NCI-H2196 treated with DMSO at 0.1 percent for 48 hours (cell line): ENCODE data around the gene TULP1.

Experiments
- DNase-seq: peaks from one replicate; lab custom pipeline; 2025; ENCODE audit not compliant: unreplicated experiment; lab: John Stamatoyannopoulos, UW

TULP1 gene

DNA sequence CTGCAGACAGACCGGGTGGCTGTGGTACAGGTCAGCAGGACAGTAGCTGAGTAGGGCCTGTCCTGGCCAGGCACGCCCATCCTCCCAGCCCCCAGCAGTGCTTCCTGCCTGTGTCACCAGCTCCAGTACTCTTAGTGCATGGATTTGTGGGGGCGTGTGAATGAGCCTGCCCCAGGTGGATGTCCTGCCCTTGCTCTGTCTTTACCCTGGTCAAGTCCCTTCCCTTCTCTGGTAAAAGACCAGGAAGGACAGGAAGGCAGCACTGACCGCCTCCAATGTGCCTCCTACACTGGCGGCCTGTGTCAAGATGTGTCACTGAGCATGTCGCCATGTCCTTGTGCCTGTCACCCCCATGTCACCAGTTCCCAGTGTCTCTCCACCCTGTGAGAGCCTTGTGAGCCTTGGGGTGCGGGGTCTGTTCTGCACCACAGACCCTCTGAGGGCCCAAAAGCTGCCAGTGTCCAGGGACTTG, 27.7 kb downstream of the TULP1 start:
- DNase-seq = no peak

DNA sequence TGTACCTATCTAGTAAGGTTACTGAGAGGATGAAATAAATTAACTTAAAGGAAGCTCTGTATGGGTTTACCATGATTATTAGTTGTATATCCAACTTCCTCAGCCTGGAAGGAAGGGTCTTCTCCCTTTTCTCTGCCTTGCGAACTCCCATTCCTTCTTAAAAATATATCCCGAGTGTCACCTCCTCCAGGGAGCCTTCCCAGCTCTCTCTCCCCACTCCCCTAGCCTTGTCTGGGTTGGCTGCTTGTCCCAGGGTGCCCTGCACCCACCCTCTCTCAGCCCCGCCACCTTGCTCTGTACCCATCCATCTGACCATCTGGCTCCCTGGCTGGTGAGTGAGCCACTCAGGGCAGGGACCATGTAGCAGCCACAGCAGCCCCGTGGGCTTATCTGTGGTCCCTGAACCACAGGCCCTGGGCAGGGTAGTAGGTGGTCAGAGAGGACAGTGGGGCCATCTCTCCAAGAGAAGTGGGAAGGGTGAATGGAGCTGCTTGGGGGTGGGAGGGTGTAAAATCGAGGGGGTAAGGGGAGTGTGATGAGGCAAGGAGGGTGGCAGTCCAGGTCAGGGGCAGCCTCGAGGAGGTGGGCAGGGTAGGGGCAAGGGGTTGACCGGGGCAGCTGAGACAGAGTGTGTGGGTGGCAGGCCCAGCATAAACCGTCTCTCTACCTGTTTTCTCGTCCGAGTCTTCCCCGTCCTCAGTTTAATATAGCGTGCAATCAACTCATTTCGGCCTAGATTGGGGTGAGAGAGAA, 28.6 kb downstream of the TULP1 start:
- no peak for DNase-seq

DNA sequence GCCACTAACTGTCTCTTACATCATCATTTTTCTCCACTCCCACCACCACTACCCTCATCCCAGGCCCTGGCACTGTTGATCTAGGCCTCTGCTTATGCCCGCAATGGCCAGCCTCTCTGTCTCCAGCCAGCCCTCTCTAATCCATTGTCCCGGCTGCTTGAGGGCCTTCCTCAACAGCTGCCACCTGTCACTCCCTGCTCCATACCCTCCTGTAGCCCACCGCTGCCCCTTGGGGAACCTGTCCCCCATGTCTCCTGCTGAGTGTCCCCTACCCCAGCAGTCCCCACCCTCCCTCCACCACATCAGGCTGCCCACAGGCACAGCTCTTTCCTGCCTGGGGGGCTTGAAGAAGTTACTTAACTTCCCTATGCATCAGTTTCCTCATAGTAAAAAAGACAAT, 29.2 kb downstream of the TULP1 start:
- DNase-seq = no peak

DNA sequence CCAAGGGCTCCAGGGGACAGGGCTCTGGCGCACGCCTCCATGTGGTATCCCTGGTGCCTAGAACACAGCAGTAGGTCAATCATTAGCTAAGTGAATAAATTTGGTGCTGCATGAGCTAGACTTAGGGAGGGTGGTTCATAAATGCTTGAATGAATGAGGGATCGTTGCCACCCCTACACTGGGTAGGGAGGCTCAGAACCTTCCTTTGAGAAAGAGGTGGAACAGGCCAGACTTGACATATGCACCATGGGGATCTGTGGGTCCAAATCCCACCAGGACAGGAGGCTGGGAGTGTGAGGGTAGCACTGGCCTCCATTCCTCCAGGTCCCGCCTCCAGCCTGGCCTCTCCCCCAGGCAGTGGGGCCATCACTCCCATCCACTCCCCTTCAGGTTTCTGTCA, 29.6 kb downstream of the TULP1 start:
- no peak for DNase-seq

- no peak for DNase-seq
These were observed 31.5 kb downstream of the TULP1 start for GRCh38 chr6:35481226-35481625.

DNA sequence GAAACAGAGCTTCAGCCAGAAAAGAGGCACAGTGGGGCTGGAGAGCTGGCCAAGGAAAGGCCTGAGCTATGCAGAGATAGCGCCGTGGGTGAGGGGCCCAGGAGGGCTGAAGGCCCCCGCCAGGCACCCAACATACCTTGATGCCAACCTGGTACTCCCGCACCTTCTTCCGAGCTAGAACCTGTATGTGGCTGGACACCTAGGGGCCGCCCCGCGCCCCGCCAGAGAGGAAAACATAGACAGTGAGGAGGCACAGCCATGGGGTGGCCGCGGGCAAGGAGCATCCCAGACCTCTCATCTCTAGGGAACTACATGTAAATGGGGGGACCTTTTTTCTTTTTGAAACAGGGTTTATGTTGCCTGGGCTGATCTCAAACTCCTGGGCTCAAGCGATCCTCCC, 32.5 kb downstream of the TULP1 start:
- DNase-seq = no peak

- no peak for DNase-seq
These were observed 34.4 kb downstream of the TULP1 start for GRCh38 chr6:35478259-35478658.

DNA sequence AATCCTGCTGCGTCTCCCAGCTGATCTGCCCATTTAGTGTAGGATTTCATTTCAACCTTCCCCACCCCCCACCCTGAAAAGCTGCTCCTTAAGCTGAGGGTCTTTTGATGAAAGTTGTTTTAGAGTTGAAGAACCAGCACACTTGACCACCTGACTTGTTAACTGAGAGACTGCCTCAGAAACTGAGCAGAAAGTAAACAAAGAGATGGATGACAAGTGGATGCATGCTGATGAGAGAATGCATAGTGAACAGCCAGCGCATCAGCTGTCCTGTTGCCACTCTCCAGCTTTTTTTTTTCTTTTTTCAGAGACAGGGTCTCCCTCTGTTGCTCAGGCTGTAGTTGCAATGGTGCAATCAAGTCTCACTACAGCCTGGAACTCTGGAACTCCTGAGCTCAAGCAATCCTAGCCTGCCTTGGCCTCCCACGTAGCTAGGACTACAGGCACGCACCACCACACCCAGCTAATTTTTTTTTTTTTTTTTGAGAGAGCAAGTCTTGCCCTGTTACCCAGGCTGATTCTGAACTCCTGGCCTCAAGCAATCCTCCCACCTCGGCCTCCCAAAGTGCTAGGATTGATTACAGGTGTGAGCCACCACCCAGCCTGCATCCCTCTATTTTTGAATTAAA, 35.0 kb downstream of the TULP1 start:
- no peak for DNase-seq

DNA sequence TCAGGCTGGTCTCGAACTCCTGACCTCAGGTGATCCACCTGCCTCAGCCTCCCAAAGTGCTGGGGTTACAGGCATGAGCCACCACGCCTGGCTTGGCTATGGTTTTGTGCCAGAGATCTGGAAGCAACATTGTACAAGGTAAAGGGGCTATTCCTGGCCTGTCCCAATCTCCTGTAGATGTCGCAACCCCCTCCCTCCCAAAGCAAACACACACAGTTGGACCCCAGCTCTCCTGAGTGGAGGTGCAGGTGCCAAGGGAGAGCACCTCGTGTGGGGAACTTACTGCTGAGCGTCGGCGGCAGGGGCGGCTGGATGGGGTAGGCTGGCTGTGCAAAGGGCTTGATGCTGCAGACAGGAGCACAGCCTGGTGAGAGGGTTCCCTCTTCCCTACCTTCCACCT, 35.7 kb downstream of the TULP1 start:
- DNase-seq = no peak

- DNase-seq = no peak
These were observed 36.7 kb downstream of the TULP1 start for GRCh38 chr6:35476004-35476403.

GRCh38 chr6:35475573-35475972, 37.1 kb downstream of the TULP1 start:
- no peak for DNase-seq

DNA sequence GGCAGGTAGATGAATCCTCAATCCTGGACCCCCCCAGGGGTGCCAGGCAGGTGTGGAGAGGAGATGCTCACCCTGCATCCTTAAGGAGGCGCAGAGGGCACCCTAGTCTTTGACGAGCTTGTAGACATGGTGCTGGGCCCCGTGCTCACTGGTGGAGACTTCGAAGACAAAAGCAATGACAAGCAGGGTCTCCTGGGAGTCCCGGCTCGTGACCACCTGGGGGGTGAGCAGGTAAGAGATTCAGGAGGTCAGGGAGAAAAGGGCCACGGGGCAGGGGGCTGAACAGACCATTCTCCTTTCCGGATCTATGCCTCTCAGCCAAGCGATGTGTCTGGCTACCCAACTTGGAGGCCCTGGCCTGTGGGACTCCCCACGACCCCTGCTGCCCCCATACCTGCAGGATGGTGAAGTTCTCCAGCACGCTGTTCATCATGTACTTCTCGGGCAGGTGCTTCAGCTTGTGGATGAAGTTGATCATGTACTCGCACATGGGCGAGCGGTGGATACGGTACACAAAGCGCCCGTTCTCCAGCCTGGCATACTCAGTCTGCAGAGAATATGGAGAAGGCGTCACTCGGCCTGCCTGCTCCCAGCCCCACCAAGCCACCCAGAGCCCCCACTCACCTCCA, 37.6 kb downstream of the TULP1 start:
- no peak for DNase-seq

GRCh38 chr6:35474131-35474941, 38.4 kb downstream of the TULP1 start:
- no peak for DNase-seq

DNA sequence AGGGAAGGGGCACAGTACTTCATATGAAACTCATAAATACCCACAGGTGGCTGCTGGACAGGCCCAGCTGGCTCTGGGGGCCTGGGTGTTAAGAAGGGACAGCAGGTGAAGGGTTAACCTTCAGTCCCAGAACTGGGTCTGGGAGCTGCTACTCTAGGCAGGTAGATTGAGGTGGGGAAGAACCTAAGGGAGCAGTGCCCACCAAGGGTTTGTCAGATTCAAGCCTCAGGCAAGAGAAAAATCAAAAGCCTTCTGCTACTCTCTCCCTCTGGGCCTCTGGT, 38.9 kb downstream of the TULP1 start:
- DNase-seq = no peak

DNA sequence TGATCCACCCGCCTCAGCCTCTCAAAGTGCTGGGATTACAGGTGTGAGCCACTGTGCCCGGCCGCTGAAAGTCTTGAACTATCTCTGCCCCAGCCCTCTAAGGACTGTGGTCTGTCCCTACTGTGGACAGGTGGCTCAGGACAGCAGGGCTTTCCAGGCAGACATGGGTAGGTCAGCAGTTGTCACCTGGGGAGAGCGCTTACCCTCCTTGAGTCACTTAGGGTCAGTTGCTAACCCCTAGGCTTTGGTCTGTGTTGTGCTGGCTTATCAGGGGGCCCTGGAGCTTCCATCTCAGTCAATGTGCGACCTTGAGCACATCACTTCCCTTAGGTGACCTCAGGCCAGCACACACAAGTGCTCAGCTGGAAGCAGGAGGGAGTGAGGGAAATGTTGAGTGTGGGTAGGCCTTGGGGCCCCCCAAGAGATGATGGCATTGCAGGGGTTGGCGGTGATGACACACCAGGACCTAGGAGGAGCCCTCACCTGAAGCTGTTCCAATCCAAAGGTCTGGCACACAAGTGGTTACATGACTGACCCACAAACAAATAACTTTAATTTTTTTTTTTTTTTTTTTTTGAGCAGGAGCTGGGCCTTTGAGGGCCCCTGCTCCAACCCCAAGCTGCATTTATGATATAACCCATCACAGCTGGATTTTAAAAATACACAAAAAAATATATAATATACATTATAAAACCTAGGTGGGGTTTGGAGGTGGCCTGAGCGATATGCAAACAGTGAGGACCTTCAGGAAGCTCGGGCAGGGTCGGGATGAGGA, 39.4 kb downstream of the TULP1 start:
- no peak for DNase-seq

DNA sequence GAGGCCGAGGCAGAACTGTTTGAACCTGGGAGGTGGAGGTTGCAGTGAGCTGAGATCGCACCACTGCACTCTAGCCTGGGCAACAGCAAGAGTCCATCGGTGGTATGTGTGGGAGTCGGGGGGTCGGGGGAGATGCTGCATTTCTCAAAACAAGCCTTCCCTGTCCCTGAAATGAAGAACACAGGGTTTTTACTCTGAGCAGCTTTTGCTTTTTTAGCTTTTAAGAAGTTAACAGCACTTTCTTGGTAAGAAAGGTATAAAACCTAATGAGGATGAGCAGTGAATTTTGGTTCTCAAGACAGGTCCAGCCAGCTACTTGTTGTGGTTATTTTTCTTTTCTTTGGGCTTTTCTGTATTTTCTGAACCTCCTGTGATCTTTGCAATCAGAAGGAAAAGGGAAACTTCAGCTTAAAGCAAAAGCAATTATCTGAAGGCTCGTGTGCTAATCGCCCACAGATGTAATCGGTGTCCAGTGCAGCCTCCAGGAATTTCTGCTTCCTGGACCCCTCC, 40.8 kb downstream of the TULP1 start:
- DNase-seq = no peak

GRCh38 chr6:35470663-35471120, 42.0 kb downstream of the TULP1 start:
- no peak for DNase-seq

- DNase-seq = no peak
These were observed 42.7 kb downstream of the TULP1 start for GRCh38 chr6:35469751-35470662.

GRCh38 chr6:35468980-35469750, 43.5 kb downstream of the TULP1 start:
- DNase-seq = no peak
